Measurements from ENCODE around the gene ZNF343.

ZNF343 gene

GRCh38 chr20:2470423-2471193, 38.1 kb downstream of the ZNF343 start, which contains the start of gene SNRPB:
Gene SNRPB (minus strand): TSS chr20:2470789. CDS start chr20:2470690, 99 bp downstream.
- peak within 1 kb of the TSS; percentile 98 for H3K4me3 ChIP-seq (replicated peaks; ENCODE audit: low read depth, low read length)
- H3K36me3 ChIP-seq (ENCODE audit: control insufficient read depth, insufficient read depth, low read length) = peaks cover 17% of the 10 kb centered on the region
- no peaks in the 10 kb centered on the region for H3K27me3 ChIP-seq (replicated peaks; ENCODE audit: control insufficient read depth, insufficient read depth, low read length)
- no peak for TF ChIP-seq CTCF (IDR thresholded peaks at IDR 0.05; ENCODE audit: insufficient read depth, low read length, poor library complexity, severe bottlenecking)
- peak; percentile 96 for DNase-seq (ENCODE audit: extremely low read depth, insufficient read length)

GRCh38 chr20:2469991-2470422, 38.7 kb downstream of the ZNF343 start:
- peaks cover 21% of the 10 kb centered on the region for H3K36me3 ChIP-seq (ENCODE audit: control insufficient read depth, insufficient read depth, low read length)
- DNase-seq (ENCODE audit: extremely low read depth, insufficient read length) = no peak
- TF ChIP-seq CTCF (IDR thresholded peaks at IDR 0.05; ENCODE audit: insufficient read depth, low read length, poor library complexity, severe bottlenecking) = no peak

GRCh38 chr20:2468581-2469407, 39.9 kb downstream of the ZNF343 start:
- Histone ChIP-seq H3K27me3 (replicated peaks; ENCODE audit: control insufficient read depth, insufficient read depth, low read length) (no peaks in the 10 kb centered on the region), H3K36me3 (ENCODE audit: control insufficient read depth, insufficient read depth, low read length) (peaks cover 22% of the 10 kb centered on the region), H3K4me3 (replicated peaks; ENCODE audit: low read depth, low read length) (peak overlapping the region; percentile 98)
- no peak for DNase-seq (ENCODE audit: extremely low read depth, insufficient read length)
- TF ChIP-seq CTCF (IDR thresholded peaks at IDR 0.05; ENCODE audit: insufficient read depth, low read length, poor library complexity, severe bottlenecking) = no peak

More at GRCh38 chr20:2469991-2470422, 38.7 kb downstream of the ZNF343 start:
- Histone ChIP-seq H3K27me3 (replicated peaks; ENCODE audit: control insufficient read depth, insufficient read depth, low read length) (no peaks in the 10 kb centered on the region), H3K4me3 (replicated peaks; ENCODE audit: low read depth, low read length) (peak overlapping the region; percentile 98)

GRCh38 chr20:2467412-2467811, 41.3 kb downstream of the ZNF343 start:
- Histone ChIP-seq H3K4me3 (replicated peaks; ENCODE audit: low read depth, low read length) (no peak overlapping the region), H3K36me3 (ENCODE audit: control insufficient read depth, insufficient read depth, low read length) (peaks cover 24% of the 10 kb centered on the region), H3K27me3 (replicated peaks; ENCODE audit: control insufficient read depth, insufficient read depth, low read length) (no peaks in the 10 kb centered on the region)
- DNase-seq (ENCODE audit: extremely low read depth, insufficient read length) = no peak
- TF ChIP-seq CTCF (IDR thresholded peaks at IDR 0.05; ENCODE audit: insufficient read depth, low read length, poor library complexity, severe bottlenecking) = no peak

GRCh38 chr20:2465100-2465499, 43.6 kb downstream of the ZNF343 start:
- Histone ChIP-seq H3K27me3 (replicated peaks; ENCODE audit: control insufficient read depth, insufficient read depth, low read length) (no peaks in the 10 kb centered on the region), H3K36me3 (ENCODE audit: control insufficient read depth, insufficient read depth, low read length) (peaks cover 32% of the 10 kb centered on the region), H3K4me3 (replicated peaks; ENCODE audit: low read depth, low read length) (no peak overlapping the region)
- no peak for TF ChIP-seq CTCF (IDR thresholded peaks at IDR 0.05; ENCODE audit: insufficient read depth, low read length, poor library complexity, severe bottlenecking)
- DNase-seq (ENCODE audit: extremely low read depth, insufficient read length) = no peak
